Measurements from ENCODE around the gene ZNF451.
"Not testable (repeated sequence)": the region's sequence is repeated elsewhere in the genome, so short reads cannot be mapped to it uniquely, and the experiment has no call there.

ZNF451 gene, protein sequence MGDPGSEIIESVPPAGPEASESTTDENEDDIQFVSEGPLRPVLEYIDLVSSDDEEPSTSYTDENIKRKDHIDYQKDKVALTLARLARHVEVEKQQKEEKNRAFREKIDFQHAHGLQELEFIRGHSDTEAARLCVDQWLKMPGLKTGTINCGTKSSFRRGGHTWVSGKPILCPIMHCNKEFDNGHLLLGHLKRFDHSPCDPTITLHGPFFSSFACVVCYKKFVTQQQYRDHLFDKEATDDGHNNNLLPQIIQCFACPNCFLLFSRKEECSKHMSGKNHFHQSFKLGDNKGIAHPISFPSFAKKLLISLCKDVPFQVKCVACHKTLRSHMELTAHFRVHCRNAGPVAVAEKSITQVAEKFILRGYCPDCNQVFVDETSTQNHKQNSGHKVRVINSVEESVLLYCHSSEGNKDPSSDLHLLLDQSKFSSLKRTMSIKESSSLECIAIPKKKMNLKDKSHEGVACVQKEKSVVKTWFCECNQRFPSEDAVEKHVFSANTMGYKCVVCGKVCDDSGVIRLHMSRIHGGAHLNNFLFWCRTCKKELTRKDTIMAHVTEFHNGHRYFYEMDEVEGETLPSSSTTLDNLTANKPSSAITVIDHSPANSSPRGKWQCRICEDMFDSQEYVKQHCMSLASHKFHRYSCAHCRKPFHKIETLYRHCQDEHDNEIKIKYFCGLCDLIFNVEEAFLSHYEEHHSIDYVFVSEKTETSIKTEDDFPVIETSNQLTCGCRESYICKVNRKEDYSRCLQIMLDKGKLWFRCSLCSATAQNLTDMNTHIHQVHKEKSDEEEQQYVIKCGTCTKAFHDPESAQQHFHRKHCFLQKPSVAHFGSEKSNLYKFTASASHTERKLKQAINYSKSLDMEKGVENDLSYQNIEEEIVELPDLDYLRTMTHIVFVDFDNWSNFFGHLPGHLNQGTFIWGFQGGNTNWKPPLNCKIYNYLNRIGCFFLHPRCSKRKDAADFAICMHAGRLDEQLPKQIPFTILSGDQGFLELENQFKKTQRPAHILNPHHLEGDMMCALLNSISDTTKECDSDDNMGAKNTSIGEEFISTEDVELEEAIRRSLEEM

DNA sequence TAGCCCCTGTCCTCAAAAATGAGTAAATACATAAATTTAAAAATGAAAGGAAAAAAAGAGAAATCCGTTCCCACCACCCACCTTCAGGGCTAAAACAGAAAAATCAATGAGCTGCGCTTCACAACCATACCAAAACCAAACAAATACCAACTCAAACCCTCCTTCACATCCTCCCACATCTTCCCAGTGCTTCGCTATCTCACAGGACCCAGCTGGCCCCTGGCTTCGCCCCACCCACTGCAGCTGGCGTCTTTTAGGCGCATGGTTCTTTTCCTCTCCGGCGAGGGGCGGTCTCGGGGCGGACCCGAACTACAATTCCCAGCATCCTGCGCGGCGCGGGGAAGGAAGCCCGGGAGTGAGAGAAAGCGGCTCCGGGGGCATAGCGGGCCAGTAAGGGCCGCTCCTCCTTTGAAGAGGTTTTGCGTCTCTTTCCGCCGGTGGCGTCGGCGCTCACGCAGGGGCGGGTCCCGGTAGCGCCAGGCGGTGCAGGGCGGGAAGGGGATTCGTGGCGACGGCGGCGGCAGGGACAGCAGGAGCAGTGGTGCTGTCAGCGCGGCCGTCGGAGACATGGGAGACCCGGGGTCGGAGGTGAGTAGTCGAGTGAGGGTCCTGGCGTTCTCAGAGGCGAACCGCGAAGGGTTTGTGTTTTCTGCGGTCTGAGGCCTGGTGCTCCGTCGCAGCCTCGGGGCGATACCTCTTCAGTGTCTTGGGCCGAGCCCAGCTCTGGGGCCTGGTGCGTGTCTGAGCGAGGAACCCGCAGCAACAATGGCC lies at the start of gene ZNF451:
TSS of gene ZNF451 (plus strand) at position 502 of the 771 bp plus-strand sequence. CDS start at position 568, 66 bp downstream.
- DNase-seq (ENCODE audit: low read depth), result peak; percentile 94

DNA sequence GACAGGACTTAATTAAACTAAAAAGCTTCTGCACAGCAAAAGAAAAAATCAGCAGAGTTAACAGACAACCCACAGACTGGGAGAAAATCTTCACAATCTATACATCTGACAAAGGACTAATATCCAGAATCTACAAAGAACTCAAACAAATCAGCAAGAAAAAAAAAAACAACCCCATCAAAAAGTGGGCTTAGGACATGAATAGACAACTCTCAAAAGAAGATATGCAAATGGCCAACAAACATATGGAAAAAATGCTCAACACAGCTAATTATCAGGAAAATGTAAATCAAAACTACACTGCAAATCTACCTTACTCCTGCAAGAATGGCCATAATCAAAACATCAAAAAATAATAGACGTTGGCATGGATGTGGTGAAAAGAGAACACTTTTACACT lies 45.9 kb upstream of the ZNF451 start:
- not testable (repeated sequence) for DNase-seq (ENCODE audit: low read depth)

DNA sequence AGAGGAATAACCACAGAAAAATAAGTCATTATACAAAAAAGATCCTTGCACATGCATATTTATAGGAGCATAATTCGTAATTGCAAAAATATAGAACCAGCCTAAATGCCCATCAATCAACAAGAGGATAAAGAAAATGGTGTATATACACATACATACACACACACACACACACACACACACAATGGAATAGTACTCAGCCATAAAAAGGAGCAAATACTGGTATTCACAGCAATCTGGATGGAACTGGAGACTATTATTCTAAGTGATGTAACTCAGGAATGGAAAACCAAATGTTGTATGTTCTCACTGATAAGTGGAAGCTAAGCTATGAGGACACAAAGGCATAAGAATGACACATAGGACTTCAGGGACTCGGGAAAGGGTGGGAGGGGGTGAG lies 45.4 kb upstream of the ZNF451 start:
- DNase-seq (ENCODE audit: low read depth), result no peak

DNA sequence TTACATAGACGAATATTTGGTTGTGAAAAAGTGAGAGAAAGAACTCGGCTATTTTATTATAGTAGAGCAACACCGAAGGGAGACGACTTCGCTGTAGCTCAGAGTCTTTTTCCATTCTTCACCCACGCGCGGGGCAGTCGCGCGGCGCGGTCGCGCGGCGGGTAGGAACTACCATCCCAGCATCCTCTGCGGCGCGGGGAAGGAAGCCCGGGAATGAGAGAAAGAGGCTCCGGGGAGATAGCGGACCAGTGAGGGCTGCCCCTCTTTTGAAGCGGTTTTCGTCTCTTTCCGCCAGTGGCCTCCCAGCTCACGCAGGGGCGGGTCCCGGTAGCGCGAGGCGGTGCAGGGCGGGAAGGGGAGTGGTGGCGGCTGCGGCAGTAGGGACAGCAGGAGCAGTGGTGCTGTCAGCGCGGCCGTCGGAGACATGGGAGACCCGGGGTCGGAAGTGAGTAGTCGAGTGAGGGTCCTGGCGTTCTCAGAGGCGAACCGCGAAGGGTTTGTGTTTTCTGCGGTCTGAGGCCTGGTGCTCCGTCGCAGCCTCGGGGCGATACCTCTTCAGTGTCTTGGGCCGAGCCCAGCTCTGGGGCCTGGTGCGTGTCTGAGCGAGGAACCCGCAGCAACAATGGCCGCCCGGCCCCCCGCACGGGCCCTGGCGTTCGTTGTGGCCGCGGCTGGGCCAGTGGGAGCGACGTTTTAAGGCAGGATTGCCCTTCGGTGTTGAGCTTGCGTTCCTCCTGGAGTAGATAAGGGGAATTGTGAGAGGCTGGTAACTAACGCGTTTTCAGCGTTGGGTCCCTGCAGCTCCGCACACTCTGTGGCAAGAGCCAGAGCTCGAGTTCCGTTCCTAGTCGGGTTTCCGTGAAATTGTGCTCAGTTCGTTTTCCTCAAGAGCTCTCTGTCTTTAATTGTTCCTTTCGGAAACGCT lies 43.4 kb upstream of the ZNF451 start, which contains the start of gene KIAA1586:
TSS of gene KIAA1586 (plus strand) at position 362 of the 925 bp plus-strand sequence. CDS start at position 425, 63 bp downstream.
- peak; percentile 60 for DNase-seq (ENCODE audit: low read depth)

DNA sequence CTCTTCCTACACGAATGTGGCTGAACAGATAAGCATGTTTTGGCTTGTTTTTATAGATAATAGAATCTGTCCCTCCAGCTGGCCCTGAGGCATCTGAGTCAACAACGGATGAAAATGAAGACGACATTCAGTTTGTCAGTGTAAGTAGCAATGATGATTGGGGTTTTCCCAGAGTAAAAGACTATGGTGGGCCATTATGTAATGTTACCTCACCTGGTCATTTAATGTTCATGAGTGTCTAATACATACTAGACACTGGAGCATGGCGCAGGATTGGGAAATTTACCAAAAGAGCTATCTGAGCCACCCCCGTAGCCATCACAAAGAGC lies 42.8 kb upstream of the ZNF451 start:
- not testable (repeated sequence) for DNase-seq (ENCODE audit: low read depth)

DNA sequence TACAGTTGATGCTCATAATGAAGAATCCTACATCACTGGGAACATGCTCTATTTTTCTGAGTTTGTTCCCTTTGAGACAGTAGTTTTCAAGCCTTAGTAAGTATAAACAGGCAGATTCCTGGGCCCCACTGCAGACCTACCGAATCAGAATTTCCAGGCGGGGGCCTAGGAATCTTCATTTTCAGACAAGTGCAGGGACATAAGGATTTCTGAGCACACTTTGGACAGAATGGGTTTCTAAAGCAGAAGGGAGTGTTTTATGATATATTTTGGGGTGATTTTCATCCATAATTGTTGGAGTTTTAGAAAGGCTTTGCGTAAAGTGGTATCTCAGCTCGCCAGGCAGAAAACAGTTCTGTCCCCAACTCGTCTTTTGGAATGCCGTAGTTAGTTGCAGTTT lies 42.1 kb upstream of the ZNF451 start:
- DNase-seq (ENCODE audit: low read depth), result not testable (repeated sequence)

DNA sequence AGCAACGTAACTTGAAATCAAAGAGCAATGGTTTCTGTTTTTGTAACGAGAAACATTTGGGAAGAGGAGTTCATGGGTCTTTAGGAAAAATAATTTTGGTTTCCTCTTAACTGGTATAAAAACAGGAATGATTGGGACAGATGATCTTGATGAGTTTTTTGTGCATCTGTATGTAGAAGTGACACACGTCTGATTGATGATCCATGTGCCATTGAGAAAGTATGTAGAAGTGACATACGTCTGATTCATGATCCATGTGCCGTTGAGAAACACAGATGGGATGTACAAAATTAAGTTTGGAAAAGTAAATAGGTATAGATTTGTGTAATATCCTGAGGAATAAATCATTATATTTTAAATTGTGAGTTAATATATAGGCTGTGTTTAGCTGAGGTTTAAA lies 41.4 kb upstream of the ZNF451 start:
- DNase-seq (ENCODE audit: low read depth), result no peak

DNA sequence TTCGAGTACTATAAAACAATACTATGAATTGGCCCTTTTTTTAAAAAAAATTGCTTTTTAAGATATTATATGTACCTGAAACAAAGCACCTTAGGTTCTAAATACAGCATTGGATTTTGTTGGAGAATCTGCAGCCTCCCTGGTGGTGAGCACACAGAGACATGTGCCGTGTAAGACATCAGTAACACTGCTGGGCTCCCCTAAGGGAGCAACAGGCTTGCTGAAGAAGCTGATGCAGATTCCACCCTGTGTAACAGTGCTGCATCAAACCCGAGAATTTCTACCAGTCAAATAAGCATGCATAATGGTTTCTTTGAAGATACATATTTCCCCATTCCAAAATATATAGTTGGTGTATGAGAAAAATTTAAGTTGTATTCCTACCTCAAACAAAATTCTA lies 26.1 kb upstream of the ZNF451 start:
- DNase-seq (ENCODE audit: low read depth), result no peak

DNA sequence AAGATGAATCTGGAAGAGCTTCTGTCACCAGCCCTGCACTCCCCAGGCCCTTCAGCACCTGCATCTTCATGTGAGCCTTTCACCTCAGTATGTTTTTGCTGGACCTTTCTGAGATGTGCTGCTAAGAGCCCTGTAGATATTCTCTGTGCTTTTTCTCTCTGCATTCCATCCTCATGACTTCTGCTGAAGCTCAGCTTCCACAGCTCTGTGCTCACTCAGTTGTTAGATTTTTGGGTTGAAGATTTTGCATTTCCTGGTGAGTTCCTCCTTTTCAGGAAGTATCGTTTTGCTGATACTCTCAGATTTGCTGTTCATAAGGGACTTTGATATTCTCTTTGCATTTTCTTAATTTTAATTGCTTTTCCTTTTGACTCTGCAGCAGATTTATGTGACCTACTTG lies 25.2 kb upstream of the ZNF451 start:
- no peak for DNase-seq (ENCODE audit: low read depth)

DNA sequence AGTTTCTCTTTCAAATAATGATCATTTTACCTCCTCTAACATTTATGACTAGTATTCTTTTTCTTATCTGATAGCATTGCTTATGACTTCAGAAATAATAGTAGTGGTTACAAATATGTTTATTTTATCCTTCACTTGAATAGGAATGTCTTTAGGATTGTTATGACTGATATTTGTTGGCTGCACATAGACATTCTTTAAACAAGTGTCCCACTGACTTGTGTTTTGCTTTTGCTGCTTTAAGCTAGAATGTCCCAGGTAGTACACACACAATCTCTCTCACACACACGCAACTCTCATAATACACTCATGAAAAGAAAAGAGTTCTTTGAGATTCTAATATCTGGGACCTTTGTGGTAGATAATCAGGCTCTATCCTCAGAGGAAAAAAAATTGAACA lies 21.9 kb upstream of the ZNF451 start:
- DNase-seq (ENCODE audit: low read depth), result no peak

DNA sequence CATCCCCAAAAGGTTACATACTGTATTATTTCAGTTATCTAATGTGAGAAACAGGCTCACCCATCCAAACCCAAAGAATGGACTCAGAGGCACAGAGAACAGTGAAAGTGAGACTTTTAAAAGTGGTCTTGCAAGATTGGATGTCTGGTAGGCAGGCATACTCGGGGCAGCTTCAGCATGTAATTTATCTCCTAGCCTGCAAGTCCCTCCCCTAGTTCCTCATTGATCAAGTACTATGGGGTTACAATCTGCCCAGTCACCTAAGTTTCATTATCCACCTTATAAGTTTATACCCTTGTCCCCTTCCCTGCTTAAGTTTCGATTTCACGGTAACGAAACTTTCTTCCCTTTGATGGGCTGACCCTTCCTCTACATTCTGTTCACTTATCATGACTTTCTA lies 20.8 kb upstream of the ZNF451 start:
- DNase-seq (ENCODE audit: low read depth), result no peak

DNA sequence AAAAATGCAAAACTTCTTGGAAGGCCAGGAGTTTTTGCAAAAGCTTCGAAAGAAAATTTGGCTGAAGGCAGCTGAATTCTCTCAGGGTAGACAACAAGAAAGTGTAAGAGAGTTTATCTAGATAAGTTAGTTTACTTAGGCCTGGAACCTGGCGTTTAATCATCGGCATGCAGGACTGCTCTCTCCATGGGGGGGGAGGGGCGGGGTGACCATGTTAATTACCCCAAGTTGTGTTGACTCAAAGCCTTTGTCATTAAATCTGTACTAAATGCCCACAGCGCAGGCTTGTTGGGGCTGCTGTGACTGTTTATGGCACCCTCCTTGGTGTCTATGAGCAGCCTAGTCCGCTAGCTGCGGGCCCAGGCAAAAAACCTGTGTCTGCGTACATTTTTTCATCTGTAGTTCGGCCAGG lies 20.1 kb upstream of the ZNF451 start:
- no peak for DNase-seq (ENCODE audit: low read depth)

DNA sequence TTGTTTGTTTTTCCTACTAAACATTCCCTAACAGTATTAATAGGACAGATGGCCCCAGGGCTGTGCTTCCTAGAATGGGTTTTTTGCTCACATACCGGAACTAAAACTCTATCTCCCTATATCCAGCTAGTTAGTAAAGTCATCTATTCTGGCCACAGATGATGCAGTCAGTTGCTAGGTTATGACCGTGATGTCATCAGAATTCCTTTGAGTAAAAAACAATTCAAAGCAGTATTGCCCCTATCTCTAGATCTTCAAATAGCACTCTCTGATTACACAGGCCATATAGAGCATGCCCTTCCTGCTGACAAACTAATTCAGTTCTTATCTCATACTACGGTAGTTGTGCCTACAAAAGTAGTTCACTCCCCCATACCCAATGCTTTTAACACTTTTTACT lies 17.9 kb upstream of the ZNF451 start:
- DNase-seq (ENCODE audit: low read depth), result no peak

DNA sequence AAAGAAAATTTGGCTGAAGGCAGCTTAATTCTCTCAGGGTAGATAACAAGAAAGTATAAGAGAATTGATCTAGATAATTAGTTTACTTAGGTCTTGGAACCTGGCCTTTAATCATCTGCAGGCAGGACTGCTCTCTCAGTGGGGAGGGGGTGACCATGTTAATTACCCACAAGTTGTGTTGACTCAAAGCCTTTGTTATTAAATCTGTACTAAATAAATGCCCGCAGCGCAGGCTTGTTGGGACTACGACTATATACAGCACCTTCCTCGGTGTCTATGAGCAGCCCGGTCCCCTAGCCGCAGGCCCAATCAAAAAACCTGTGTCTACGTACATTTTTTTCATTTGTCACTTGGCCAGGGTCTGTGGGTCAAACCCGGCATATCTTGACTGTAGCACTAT lies 15.6 kb upstream of the ZNF451 start:
- no peak for DNase-seq (ENCODE audit: low read depth)

DNA sequence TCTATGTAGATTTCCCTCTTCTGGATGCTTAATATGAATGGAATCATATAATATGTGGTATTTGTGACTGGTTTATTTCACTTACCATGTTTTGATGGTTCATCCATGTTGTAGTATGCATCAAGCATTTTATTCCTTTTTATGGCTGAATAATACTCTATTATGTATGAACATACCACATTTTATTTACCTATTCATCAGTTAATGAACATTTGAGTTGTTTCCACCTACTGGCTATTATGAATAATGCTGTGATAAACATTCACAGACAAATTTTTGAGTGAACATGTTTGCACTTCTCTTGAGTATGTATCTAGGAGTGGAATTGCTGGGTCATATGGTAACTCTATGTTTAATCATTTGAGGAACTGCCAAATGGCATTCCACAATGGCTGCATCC lies 14.9 kb upstream of the ZNF451 start:
- DNase-seq (ENCODE audit: low read depth), result no peak

DNA sequence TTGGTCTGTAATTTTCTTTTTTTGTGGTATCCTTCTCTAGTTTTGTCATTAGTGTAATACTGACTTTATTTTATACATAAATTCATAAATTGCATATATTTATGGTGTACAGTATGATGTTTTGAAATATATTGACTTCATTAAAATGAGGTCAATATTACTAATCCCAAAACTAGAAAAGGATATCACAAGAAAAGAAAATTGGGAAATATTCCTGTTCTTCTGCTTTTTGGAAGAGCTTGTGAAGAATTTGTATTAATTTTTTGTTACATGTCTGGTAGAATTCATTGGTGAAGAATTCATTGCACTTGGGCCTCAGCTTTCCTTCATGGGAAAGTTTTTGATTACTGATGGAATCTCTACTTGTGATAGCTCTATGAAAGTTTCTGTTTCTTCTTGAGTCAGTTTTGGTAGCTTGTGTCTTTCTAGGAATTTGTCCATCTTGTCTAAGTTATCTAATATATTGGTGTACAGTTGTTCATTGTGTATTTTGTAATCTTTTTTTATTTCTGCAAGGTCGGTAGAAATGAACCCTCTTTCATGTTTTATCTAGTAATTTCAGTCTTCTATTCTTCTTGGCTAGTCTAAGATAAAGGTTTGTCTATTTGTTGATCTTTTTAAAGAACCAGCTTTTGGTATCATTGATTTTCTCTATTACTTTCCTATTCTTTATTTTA lies 11.3 kb upstream of the ZNF451 start:
- DNase-seq (ENCODE audit: low read depth), result no peak

DNA sequence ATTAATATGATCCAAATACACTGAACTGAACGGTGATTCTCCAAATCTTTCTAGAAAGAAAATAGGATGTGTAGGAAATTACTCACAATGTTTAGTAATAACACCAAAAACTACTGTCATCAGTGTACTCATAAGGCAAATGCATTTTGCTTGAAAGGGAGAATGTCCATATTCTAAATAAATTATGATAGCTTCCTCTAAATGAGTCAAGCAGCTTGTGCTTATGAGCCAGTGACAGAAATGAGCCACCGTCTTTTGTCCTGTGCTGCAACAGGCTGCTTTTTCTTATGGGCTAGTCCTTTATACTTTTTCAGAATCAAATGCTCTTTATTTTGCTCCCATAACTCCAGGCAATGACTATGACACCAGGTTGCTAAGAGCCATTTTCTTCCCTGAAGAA lies 4.5 kb upstream of the ZNF451 start:
- DNase-seq (ENCODE audit: low read depth), result no peak

DNA sequence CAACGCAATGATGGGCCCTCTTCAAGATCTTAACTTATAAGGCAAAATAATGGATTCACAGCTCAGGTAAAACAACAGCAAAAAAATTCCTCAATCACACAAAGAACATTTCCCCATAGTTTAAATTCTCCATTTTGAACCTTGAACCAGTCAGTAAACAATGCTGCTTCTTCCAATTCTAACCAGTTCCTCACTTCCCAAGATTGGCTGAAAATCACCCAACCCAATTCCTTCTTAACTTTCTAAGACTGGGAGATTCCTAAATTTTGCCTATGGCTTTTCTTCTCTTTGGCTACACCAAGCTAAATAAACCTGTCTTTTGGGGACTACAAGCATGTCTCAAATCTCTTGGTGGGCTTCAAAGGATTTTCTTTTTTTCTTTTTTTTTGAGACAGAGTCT lies 3.1 kb upstream of the ZNF451 start:
- no peak for DNase-seq (ENCODE audit: low read depth)

DNA sequence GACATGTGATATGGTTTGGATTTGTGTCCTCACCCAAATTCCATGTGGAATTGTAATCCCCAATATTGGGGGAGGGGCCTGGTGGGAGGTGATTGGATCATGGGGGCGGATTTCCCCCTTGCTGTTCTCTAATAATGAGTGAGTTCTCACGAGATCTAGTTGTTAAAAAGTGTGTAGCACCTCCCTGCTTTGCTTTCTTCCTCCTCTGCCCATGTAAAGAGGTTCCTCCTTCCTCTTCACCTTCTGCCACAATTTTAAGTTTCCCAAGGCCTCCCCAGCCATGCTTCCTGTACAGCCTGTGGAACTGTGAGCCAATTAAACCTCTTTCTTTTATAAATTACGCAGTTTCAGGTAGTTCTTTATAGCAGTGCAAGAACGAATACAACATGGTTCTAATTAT lies 2.1 kb upstream of the ZNF451 start:
- DNase-seq (ENCODE audit: low read depth), result no peak

DNA sequence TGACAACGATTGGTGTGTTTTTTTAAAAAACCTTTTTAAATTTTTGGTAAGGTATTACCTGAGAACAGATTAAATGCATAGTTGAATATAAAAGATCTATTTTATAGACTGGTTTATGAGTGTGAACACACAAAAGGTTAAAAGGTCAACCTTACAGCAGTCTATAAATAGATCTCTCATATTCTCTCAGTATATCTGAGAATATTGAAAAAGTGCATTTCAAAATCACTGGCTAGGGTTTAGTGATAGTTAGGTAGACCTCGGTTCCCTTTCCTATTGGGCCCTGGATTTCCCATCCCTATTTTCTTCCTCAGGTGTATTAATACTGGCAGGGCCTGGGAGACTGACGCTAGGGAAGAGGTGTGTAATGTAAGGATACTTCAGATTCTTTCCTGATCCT lies 723 bp upstream of the ZNF451 start:
- DNase-seq (ENCODE audit: low read depth), result no peak
